IMR-90 (cell line): ENCODE measurements around the gene NAA10. TPM values are rescaled to one million over a fixed set of nuclear protein-coding genes. Genes with fewer than 3 reads are reported as not detected.

ENCODE experiments used
- ATAC-seq: fragments of 200-7000 bp; cut with Tn5 transposase; 2 replicates; pipeline ENCODE4 v1.9.1; 2020; ENCODE audit warnings: low read depth, mild to moderate bottlenecking, moderate library complexity
- BruUV-seq: library from RNA; stranded (reverse); fragments of 400-500 nt; replicated peaks from 2 replicates; lab custom pipeline; 2021; lab: Mats Ljungman, UMichigan
- CTCF ChIA-PET: fragments of 300-600 bp; formaldehyde crosslinking; extraction: SDS; loops from one replicate; lab custom pipeline; 2021; ENCODE audit warnings: antibody characterized with exemption; lab: Yijun Ruan, JAX
- POLR2A ChIA-PET: fragments of 300-600 bp; sonication (Branson Sonifier 250); formaldehyde crosslinking; loops from one replicate; lab custom pipeline; 2022; ENCODE audit warnings: antibody characterized with exemption; ENCODE audit not compliant: unreplicated experiment; lab: Charles Lee
- DNase-seq: peaks from one replicate; pipeline ENCODE4 v3.0.0; 2013
- H2AFZ ChIP-seq: replicated peaks from 2 replicates; pipeline ENCODE3; 2013; ENCODE audit warnings: low read length, mild to moderate bottlenecking; ENCODE audit not compliant: poor library complexity
- H2AK5ac ChIP-seq: 2 replicates; pipeline ENCODE4 v1.6.1; 2013; ENCODE audit warnings: low read depth, low read length, inconsistent platforms
- H2AK9ac ChIP-seq: replicated peaks from 2 replicates; pipeline ENCODE3; 2013; ENCODE audit warnings: mild to moderate bottlenecking, low read depth, low read length, moderate library complexity; ENCODE audit not compliant: poor library complexity
- H2BK120ac ChIP-seq: 2 replicates; pipeline ENCODE4 v1.6.1; 2013; ENCODE audit warnings: low read depth, low read length, inconsistent platforms
- H2BK15ac ChIP-seq: 3 replicates; pipeline ENCODE4 v1.6.1; 2013; ENCODE audit warnings: low read depth, low read length, inconsistent platforms
- H2BK20ac ChIP-seq: 2 replicates; pipeline ENCODE4 v1.6.1; 2013; ENCODE audit warnings: low read depth, mild to moderate bottlenecking, inconsistent platforms, low read length, moderate library complexity
- H2BK5ac ChIP-seq: 2 replicates; pipeline ENCODE4 v1.6.1; 2013; ENCODE audit warnings: mild to moderate bottlenecking, low read depth, low read length, inconsistent platforms; ENCODE audit not compliant: poor library complexity, severe bottlenecking
- H3K14ac ChIP-seq: replicated peaks from 2 replicates; pipeline ENCODE4 v1.6.1; 2013; ENCODE audit warnings: low read depth, low read length, inconsistent platforms
- H3K18ac ChIP-seq: 2 replicates; pipeline ENCODE4 v1.6.1; 2013; ENCODE audit warnings: low read depth, low read length, control low read depth
- H3K23ac ChIP-seq: 2 replicates; pipeline ENCODE4 v1.6.1; 2013; ENCODE audit warnings: low read depth, low read length, inconsistent platforms
- H3K27ac ChIP-seq: 2 replicates; pipeline ENCODE4 v1.5.1; 2013; ENCODE audit warnings: mild to moderate bottlenecking, control low read depth, low read length; ENCODE audit not compliant: insufficient read depth
- H3K27me3 ChIP-seq: 2 replicates; pipeline ENCODE4 v1.6.1; 2013; ENCODE audit warnings: low read length; ENCODE audit not compliant: control insufficient read depth, insufficient read depth
- H3K36me3 ChIP-seq: 2 replicates; pipeline ENCODE4 v1.6.1; 2013; ENCODE audit warnings: low read length, mixed read lengths; ENCODE audit not compliant: control insufficient read depth, insufficient read depth
- H3K4ac ChIP-seq: 2 replicates; pipeline ENCODE4 v1.6.1; 2013; ENCODE audit warnings: low read depth, low read length, inconsistent platforms
- H3K4me1 ChIP-seq: 2 replicates; pipeline ENCODE4 v1.6.1; 2013; ENCODE audit warnings: low read length, mixed read lengths; ENCODE audit not compliant: control insufficient read depth, insufficient read depth
- H3K4me2 ChIP-seq: 2 replicates; pipeline ENCODE4 v1.6.1; 2013; ENCODE audit warnings: low read depth, mild to moderate bottlenecking, control low read depth, low read length, moderate library complexity
- H3K4me3 ChIP-seq: 2 replicates; pipeline ENCODE4 v1.5.1; 2013; ENCODE audit warnings: low read depth, mild to moderate bottlenecking, control low read depth, low read length, moderate library complexity; ENCODE audit not compliant: insufficient read depth
- H3K56ac ChIP-seq: 2 replicates; pipeline ENCODE4 v1.6.1; 2013; ENCODE audit warnings: low read length, inconsistent platforms; ENCODE audit not compliant: insufficient read depth; ENCODE audit errors: extremely low read depth
- H3K79me1 ChIP-seq, 2 experiments: 2 replicates each; pipeline ENCODE4 v1.6.1; 2013; ENCODE audit warnings: low read length in 2 of 2, inconsistent platforms in 1 of 2, low read depth in 1 of 2
- H3K9ac ChIP-seq: 2 replicates; pipeline ENCODE4 v1.6.1; 2013; ENCODE audit warnings: low read depth, low read length, control low read depth
- H3K9me1 ChIP-seq: 2 replicates; pipeline ENCODE4 v1.6.1; 2013; ENCODE audit warnings: low read length, inconsistent platforms; ENCODE audit not compliant: insufficient read depth
- H3K9me3 ChIP-seq: 2 replicates; pipeline ENCODE4 v1.6.1; 2013; ENCODE audit warnings: low read length; ENCODE audit not compliant: control insufficient read depth, insufficient read depth
- H4K20me1 ChIP-seq: 2 replicates; pipeline ENCODE4 v1.6.1; 2013; ENCODE audit warnings: low read length, inconsistent platforms; ENCODE audit not compliant: insufficient read depth
- H4K5ac ChIP-seq: 2 replicates; pipeline ENCODE4 v1.6.1; 2013; ENCODE audit warnings: mild to moderate bottlenecking, low read depth, low read length, control low read depth
- H4K8ac ChIP-seq, 2 experiments: 2 replicates each; pipeline ENCODE4 v1.6.1; 2013; ENCODE audit warnings: low read depth in 2 of 2, low read length in 2 of 2, control low read depth in 1 of 2, inconsistent platforms in 1 of 2
- H4K91ac ChIP-seq: 2 replicates; pipeline ENCODE4 v1.6.1; 2013; ENCODE audit warnings: low read depth, low read length, inconsistent platforms; ENCODE audit not compliant: insufficient read depth
- BHLHE40 ChIP-seq: fragments of 150-350 bp; IDR thresholded peaks from 2 replicates; pipeline ENCODE4 v1.6.1; 2016; ENCODE audit warnings: mild to moderate bottlenecking, low read depth, low read length
- CEBPB ChIP-seq: IDR thresholded peaks from 2 replicates; pipeline ENCODE4 v1.6.1; 2012; ENCODE audit warnings: low read depth, low read length, improper control_type of control experiment
- ELK1 ChIP-seq: fragments of 150-350 bp; IDR thresholded peaks from 2 replicates; pipeline ENCODE4 v1.6.1; 2016; ENCODE audit warnings: low read depth, mild to moderate bottlenecking, low read length, moderate library complexity, borderline replicate concordance
- FOS ChIP-seq: fragments of 150-350 bp; IDR thresholded peaks from 2 replicates; pipeline ENCODE4 v1.6.1; 2016; ENCODE audit warnings: low read depth, low read length
- MAFK ChIP-seq: IDR thresholded peaks from 2 replicates; pipeline ENCODE4 v1.6.1; 2012; ENCODE audit warnings: low read depth, low read length, improper control_type of control experiment
- MAZ ChIP-seq: IDR thresholded peaks from 2 replicates; pipeline ENCODE4 v1.6.1; 2012; ENCODE audit warnings: low read depth, mild to moderate bottlenecking, low read length, improper control_type of control experiment, moderate library complexity, borderline replicate concordance
- MXI1 ChIP-seq: IDR thresholded peaks from 2 replicates; pipeline ENCODE4 v1.6.1; 2012; ENCODE audit warnings: low read depth, mild to moderate bottlenecking, low read length, moderate library complexity, borderline replicate concordance
- NFE2L2 ChIP-seq: fragments of 150-350 bp; IDR thresholded peaks from 2 replicates; pipeline ENCODE4 v1.6.1; 2016; ENCODE audit warnings: low read depth, mild to moderate bottlenecking, low read length
- POLR2A ChIP-seq: IDR thresholded peaks from 2 replicates; pipeline ENCODE4 v1.6.1; 2012; ENCODE audit warnings: mild to moderate bottlenecking, low read depth, low read length
- RAD21 ChIP-seq: IDR thresholded peaks from 2 replicates; pipeline ENCODE4 v1.6.1; 2012; ENCODE audit warnings: low read length, improper control_type of control experiment
- RCOR1 ChIP-seq: IDR thresholded peaks from 2 replicates; pipeline ENCODE4 v1.6.1; 2012; ENCODE audit warnings: mild to moderate bottlenecking, low read length, improper control_type of control experiment; ENCODE audit not compliant: insufficient replicate concordance
- SMC3 ChIP-seq: fragments of 150-350 bp; IDR thresholded peaks from 2 replicates; pipeline ENCODE4 v1.6.1; 2016; ENCODE audit warnings: low read depth, mild to moderate bottlenecking, antibody characterized with exemption, low read length, moderate library complexity
- WGBS, 2 experiments: methylation state at CpG; one replicate each; pipeline versions ENCODE4 v1.1.5 to v1.1.7; 2013; ENCODE audit warnings: missing lambda C conversion rate in 2 of 2; ENCODE audit not compliant: insufficient read length in 1 of 2; ENCODE audit errors: extremely low coverage in 2 of 2; 5-methylcytosine and 5-hydroxymethylcytosine counted together
- dilution Hi-C: fragments of 300-500 bp; cut with HindIII; formaldehyde crosslinking; loops from one replicate; pipeline ENCODE4 v1.14.3; 2018; ENCODE audit warnings: low sequenced_read_pairs; ENCODE audit not compliant: unreplicated experiment
- in situ Hi-C: fragments of 300-500 bp; cut with MboI; formaldehyde crosslinking; loops from 3 replicates; pipeline ENCODE4 v1.14.3; 2019; ENCODE audit warnings: low sequenced_read_pairs, inconsistent platforms, mixed read lengths
- intact Hi-C: fragments of 100-400 bp; cut with micrococcal nuclease; formaldehyde crosslinking; loops from 2 replicates; pipeline ENCODE4 v1.10.0; 2022
- polyA plus RNA-seq, 3 experiments: library from polyadenylated mRNA; depleted of rRNA; stranded (reverse); fragments of >200 nt; gene quantifications; 2 replicates each; pipeline ENCODE4 v1.2.3, GENCODE V29; 2012; ENCODE audit warnings: low replicate concordance in 1 of 3
- total RNA-seq: library from RNA; depleted of rRNA; stranded (reverse); fragments of >200 nt; gene quantifications from 2 replicates; pipeline ENCODE4 v1.2.3, GENCODE V29; 2012
- TF ChIP-seq, protein P1 (sequence below): fragments of 150-350 bp; IDR thresholded peaks from 2 replicates; pipeline ENCODE4 v1.6.1; 2017; ENCODE audit warnings: mild to moderate bottlenecking, antibody characterized with exemption, low read length, low read depth
- TF ChIP-seq, protein P2 (sequence below): conservative IDR thresholded peaks from 2 replicates; pipeline ENCODE4 v1.5.1; 2012; ENCODE audit warnings: mild to moderate bottlenecking, low read depth, low read length, improper control_type of control experiment

Gene NAA10
- total and polyA plus RNA-seq, 2 of the 4 experiments (the other 2 are of a cell fraction) = 98.6 to 172 TPM

GRCh38 chrX:153963546-153963945 lies 28.7 kb upstream of the NAA10 start:
- ATAC-seq (no peak), DNase-seq (no peak)
- dilution Hi-C loops (no loop called here), intact Hi-C loops (no loop called here), in situ Hi-C loops (loop anchor here (10.0 kb wide), 1 partner anchor 199 kb away; the partner anchor contains the start of gene PLXNB3)
- CTCF ChIA-PET = no interaction called here
- Histone ChIP-seq H2BK120ac (no peak overlapping the region), H4K5ac (no peak overlapping the region), H3K14ac (no peak overlapping the region), H3K56ac (no peak overlapping the region), H3K4me2 (no peak overlapping the region), H3K27ac (no peak overlapping the region), H3K4me1 (peaks cover 16% of the 10 kb centered on the region; the same call in 1 of the 2 replicates), H2BK15ac (no peak overlapping the region), H2BK5ac (no peak overlapping the region), H3K23ac (no peak overlapping the region), H3K9me1 (peaks cover 9% of the 10 kb centered on the region; the same call in 1 of the 2 replicates), H4K20me1 (peaks cover 59% of the 10 kb centered on the region), H4K91ac (no peak overlapping the region), H2AFZ (no peak overlapping the region), H4K8ac (no peak overlapping the region), H3K79me1 (peaks cover 5 to 16% of the 10 kb centered on the region in 2 experiments; a peak in 3 of 4 replicates), H2AK5ac (no peak overlapping the region), H3K27me3 (no peaks in the 10 kb centered on the region), H3K36me3 (peaks cover 48% of the 10 kb centered on the region), H3K4me3 (no peak overlapping the region), H3K9me3 (no peaks in the 10 kb centered on the region), H3K4ac (no peak overlapping the region), H2BK20ac (no peak overlapping the region), H3K9ac (no peak overlapping the region), H2AK9ac (no peak overlapping the region), H3K18ac (no peak overlapping the region)
- 86% methylated on average over 4 of the region's 12 CpGs; no CpG with 5 or more reads in 1 of the 2 experiments for WGBS, 2 experiments
- no TSS peak for BruUV-seq
- POLR2A ChIA-PET = no interaction called here
- TF ChIP-seq CEBPB (no peak), SMC3 (no peak), BHLHE40 (no peak), RCOR1 (no peak), MAFK (no peak), NFE2L2 (no peak), RAD21 (no peak), POLR2A (no peak), MXI1 (no peak), FOS (no peak), MAZ (no peak), ELK1 (no peak)
- TF ChIP-seq, protein P1, sequence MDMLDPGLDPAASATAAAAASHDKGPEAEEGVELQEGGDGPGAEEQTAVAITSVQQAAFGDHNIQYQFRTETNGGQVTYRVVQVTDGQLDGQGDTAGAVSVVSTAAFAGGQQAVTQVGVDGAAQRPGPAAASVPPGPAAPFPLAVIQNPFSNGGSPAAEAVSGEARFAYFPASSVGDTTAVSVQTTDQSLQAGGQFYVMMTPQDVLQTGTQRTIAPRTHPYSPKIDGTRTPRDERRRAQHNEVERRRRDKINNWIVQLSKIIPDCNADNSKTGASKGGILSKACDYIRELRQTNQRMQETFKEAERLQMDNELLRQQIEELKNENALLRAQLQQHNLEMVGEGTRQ = no peak
- TF ChIP-seq, protein P2, sequence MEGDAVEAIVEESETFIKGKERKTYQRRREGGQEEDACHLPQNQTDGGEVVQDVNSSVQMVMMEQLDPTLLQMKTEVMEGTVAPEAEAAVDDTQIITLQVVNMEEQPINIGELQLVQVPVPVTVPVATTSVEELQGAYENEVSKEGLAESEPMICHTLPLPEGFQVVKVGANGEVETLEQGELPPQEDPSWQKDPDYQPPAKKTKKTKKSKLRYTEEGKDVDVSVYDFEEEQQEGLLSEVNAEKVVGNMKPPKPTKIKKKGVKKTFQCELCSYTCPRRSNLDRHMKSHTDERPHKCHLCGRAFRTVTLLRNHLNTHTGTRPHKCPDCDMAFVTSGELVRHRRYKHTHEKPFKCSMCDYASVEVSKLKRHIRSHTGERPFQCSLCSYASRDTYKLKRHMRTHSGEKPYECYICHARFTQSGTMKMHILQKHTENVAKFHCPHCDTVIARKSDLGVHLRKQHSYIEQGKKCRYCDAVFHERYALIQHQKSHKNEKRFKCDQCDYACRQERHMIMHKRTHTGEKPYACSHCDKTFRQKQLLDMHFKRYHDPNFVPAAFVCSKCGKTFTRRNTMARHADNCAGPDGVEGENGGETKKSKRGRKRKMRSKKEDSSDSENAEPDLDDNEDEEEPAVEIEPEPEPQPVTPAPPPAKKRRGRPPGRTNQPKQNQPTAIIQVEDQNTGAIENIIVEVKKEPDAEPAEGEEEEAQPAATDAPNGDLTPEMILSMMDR = no peak
